ENCODE data around the gene ZNF692.

- TF ChIP-seq CTCF (IDR thresholded peaks at IDR 0.05) (no peak), POLR2AphosphoS5 (IDR thresholded peaks at IDR 0.05) (no peak), EP300 (IDR thresholded peaks at IDR 0.05) (no peak)
These were observed 58.4 kb downstream of the ZNF692 start for GRCh38 chr1:248800459-248800858.

All from upper lobe of left lung (tissue), 4 donors.